GM21526 (cell line): ENCODE data around the gene BICC1.
"Not testable (repeated sequence)": the region's sequence is repeated elsewhere in the genome, so short reads cannot be mapped to it uniquely, and the experiment has no call there.

Experiments
- ATAC-seq: cut with Tn5 transposase; IDR thresholded peaks from one replicate; pipeline ENCODE4 v1.9.1; 2021; ENCODE audit warnings: moderate library complexity; ENCODE audit not compliant: unreplicated experiment, low FRiP score

BICC1 gene

DNA sequence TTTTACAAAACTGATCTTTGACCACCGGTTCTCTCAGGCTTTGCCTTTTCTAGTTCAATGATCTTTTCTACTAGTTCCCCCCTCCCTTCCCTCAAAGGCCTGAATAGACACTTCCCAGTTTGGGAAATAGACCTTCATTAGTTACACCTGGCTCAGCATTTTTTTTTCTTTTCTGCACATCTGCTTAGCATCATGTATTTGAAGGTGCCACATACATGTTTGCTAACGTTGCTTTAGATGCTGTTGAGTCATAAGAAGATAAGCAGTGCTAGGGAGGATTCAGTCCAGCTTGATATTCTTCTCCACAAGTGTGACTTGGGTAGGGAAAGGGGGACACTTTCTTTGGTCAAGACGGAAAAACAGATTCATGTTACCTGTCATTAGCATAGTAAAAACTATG, 78.3 kb downstream of the BICC1 start:
- ATAC-seq: no peak

- ATAC-seq: no peak
Measured at GRCh38 chr10:58593008-58593407, 80.3 kb downstream of the BICC1 start.

- ATAC-seq: not testable (repeated sequence)
Measured at GRCh38 chr10:58597211-58597610, 84.5 kb downstream of the BICC1 start.

- no peak for ATAC-seq
Measured at GRCh38 chr10:58599927-58600553, 87.4 kb downstream of the BICC1 start.

- no peak for ATAC-seq
Measured at GRCh38 chr10:58608351-58608750, 95.7 kb downstream of the BICC1 start.

GRCh38 chr10:58608826-58609531, 96.3 kb downstream of the BICC1 start:
- ATAC-seq: no peak

GRCh38 chr10:58609532-58610150, 97.0 kb downstream of the BICC1 start:
- ATAC-seq: no peak

DNA sequence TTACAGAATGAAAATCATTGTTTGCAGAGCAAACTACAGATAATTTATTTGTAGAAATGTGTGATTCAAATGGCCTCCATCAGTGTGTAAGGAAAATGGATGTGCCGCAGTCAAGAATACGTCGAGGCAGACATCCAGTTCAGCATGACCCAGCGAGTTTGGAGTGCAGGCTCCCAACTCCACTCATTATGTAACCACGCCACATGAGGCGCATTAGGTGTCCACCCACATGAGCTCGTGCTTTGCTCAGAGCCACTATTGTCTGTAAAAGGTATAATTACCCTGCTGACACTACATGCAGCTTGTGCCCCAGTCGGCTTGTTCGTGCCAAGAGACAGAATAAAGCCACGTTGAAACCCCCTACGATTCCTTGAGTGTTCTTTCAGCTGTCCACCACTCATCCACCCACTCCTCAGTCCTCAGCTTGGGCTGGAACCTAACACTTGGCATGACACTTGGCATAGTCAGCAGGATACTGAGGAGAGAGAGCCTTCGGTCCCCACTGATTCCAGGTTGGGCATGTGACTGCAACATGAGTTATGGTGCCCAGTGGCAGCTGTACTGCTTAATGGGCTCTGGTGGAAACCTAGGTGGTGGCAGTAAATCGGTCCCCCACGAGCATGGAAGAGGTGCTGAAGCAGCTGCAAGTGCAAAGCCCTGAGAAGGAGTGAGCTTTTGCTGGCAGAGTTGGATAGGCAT, 102.7 kb downstream of the BICC1 start:
- ATAC-seq: no peak

GRCh38 chr10:58618158-58618676, 105.5 kb downstream of the BICC1 start:
- no peak for ATAC-seq

GRCh38 chr10:58621379-58622077, 108.9 kb downstream of the BICC1 start:
- no peak for ATAC-seq

DNA sequence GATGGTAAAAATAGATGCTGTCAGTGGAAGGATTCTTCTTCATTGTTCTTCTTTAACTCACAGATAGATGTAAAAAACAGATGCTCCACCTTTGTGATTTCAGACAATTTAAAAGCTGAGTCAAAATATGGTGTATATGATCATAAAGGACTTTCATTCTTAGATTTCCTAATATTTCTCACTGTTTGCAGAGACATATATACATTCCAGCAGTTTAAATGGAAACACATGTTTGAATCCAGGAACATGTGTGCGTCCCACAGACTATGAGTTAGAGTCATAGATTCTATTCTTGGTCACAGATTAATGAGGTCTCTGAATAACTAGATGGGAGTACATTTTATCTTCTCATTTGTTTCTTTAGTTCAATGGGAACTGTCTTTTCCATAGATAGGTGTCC, 109.6 kb downstream of the BICC1 start:
- no peak for ATAC-seq

GRCh38 chr10:58625070-58625469, 112.4 kb downstream of the BICC1 start:
- no peak for ATAC-seq

DNA sequence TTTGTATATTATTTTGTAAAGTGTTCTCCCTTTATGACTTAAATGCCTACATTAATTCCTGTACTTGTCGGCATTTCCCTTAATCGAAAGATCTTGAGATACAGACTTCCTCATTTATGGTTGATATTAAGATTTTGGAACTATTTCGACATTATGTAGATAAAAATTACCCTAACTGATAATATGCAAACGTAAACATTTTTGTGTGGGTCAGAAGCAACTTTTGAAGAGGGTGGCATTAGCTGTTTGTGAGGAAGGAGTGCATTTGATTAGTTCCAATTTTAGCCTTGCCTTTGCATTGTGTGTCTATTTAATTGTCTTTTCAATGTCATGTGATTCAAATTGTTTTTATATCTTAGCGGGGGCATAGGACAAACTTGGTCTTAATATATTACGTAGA, 114.7 kb downstream of the BICC1 start:
- ATAC-seq: no peak

DNA sequence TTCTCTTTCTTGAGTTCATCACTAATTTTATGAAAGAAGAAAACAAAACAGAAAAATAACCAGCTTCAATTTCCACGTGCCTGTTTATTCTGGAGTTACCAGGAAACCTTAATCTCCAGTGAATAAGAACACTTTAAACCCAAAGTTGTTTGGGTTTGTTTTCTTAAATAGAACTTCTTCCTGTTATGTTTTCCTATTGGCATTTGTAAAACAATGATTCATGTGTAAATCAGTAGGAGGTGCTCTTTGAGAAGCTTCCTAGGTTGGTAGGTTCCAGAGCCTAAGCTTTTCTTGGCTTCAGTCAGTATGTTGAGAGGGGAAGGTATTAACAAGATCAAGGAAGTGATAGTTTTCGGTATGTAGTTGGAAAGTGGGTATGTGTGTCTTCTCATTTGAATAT, 119.0 kb downstream of the BICC1 start:
- no peak for ATAC-seq

GRCh38 chr10:58632216-58632615, 119.5 kb downstream of the BICC1 start:
- no peak for ATAC-seq

GRCh38 chr10:58637352-58637751, 124.7 kb downstream of the BICC1 start:
- no peak for ATAC-seq

GRCh38 chr10:58638388-58638787, 125.7 kb downstream of the BICC1 start:
- ATAC-seq: no peak

DNA sequence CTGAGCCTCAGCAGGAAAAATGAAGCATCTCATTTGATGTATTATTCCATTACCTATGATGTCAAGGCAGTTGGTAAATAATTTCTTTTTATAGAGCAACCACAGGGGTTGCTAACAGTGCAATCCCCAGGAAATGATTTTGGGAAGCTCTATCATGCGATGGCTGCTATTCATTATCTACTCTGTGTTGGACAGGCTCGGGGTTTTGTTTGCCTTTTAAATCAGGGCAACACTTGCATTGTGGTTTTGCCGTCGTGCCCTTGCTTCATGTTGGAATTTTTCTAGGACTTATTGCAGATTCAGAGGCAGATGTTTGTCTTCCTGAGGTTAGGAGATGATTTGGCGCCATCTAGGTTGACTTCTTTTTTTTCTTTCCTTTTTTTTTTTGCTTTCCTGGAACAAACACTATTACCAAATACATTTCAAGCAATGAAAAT, 128.4 kb downstream of the BICC1 start:
- ATAC-seq: no peak

DNA sequence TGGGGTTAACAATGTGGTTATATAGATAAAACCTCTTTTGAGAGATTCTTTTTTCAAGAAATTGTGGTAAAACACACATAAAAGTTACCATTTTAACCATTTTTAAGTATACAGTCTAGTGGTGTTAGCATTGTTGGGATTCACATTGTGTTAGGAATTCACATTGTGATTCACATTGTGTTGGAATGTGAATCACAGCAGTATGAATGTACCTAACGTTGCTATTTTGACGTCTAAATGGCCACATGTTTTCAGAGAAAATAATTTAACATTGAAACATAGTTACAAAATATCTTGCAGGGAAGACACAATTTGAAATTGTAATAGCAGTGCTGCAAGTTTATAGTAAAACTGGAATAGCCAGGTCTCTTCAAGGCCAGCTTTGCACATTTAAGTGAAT, 129.0 kb downstream of the BICC1 start:
- no peak for ATAC-seq

DNA sequence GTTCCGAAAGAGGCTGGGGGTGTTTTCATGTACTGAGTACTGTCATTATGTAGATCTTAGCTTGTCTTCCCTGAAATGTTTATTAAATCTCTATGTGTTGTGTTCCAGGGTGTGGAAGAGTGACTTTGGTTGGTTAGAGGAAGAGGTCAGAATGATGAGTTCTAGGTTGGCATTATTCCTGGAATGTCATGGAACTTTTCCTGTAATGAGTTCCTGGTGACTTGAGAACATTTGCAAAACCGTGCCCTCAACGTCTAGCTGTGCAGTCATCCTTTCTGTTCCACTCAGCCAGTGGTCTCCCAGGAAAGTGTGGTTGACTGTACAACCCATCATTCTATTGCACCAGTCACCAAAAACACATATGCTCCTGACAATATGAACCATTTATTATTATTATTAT, 129.6 kb downstream of the BICC1 start:
- no peak for ATAC-seq
